ENCODE measurements around the gene CEP112.

CEP112 gene

GRCh38 chr17:65977041-65977440 lies 214.9 kb downstream of the CEP112 start:
- FAIRE-seq: no peak

- FAIRE-seq: no peak
Observed at GRCh38 chr17:65975878-65976277, 216.1 kb downstream of the CEP112 start.

GRCh38 chr17:65973237-65973636 lies 218.7 kb downstream of the CEP112 start:
- no peak for FAIRE-seq

GRCh38 chr17:65967372-65967771 lies 224.6 kb downstream of the CEP112 start:
- no peak for FAIRE-seq

GRCh38 chr17:65966072-65966695 lies 225.7 kb downstream of the CEP112 start:
- FAIRE-seq: no peak

GRCh38 chr17:65963179-65963578 lies 228.8 kb downstream of the CEP112 start:
- FAIRE-seq: no peak

- FAIRE-seq: no peak
Observed at GRCh38 chr17:65959630-65960029, 232.3 kb downstream of the CEP112 start.

- no peak for FAIRE-seq
Observed at GRCh38 chr17:65956814-65957213, 235.1 kb downstream of the CEP112 start.

- no peak for FAIRE-seq
Observed at GRCh38 chr17:65954148-65954449, 237.8 kb downstream of the CEP112 start.

GRCh38 chr17:65953316-65954147 lies 238.4 kb downstream of the CEP112 start:
- no peak for FAIRE-seq

GRCh38 chr17:65952586-65952985 lies 239.3 kb downstream of the CEP112 start:
- FAIRE-seq: no peak

- FAIRE-seq: no peak
Observed at GRCh38 chr17:65952015-65952414, 239.9 kb downstream of the CEP112 start.

- no peak for FAIRE-seq
Observed at GRCh38 chr17:65947831-65948230, 244.1 kb downstream of the CEP112 start.

- peak; percentile 11 for FAIRE-seq
Observed at GRCh38 chr17:65942592-65942991, 249.3 kb downstream of the CEP112 start.

GRCh38 chr17:65941356-65941899 lies 250.5 kb downstream of the CEP112 start:
- FAIRE-seq: no peak

GRCh38 chr17:65936013-65936412 lies 255.9 kb downstream of the CEP112 start:
- FAIRE-seq: no peak

- FAIRE-seq: no peak
Observed at GRCh38 chr17:65933290-65933689, 258.6 kb downstream of the CEP112 start.

GRCh38 chr17:65931246-65932149 lies 260.4 kb downstream of the CEP112 start:
- FAIRE-seq: no peak

- FAIRE-seq: no peak
Observed at GRCh38 chr17:65930140-65930730, 261.7 kb downstream of the CEP112 start.

GRCh38 chr17:65926599-65926998 lies 265.3 kb downstream of the CEP112 start:
- no peak for FAIRE-seq

- no peak for FAIRE-seq
Observed at GRCh38 chr17:65925606-65926307, 266.2 kb downstream of the CEP112 start.

GRCh38 chr17:65920996-65921395 lies 270.9 kb downstream of the CEP112 start:
- FAIRE-seq: no peak

Data from TTC549 (cell line).